Epithelial cell of proximal tubule (primary cell): ENCODE data around the gene GSTP1. TPM values are rescaled to one million over a fixed set of nuclear protein-coding genes. Genes with fewer than 3 reads are reported as not detected.

Experiments
- DNase-seq: peaks from one replicate; pipeline ENCODE4 v3.0.0-alpha.2; 2011; ENCODE audit warnings: low read depth
- H3K4me3 ChIP-seq: 2 replicates; pipeline ENCODE4 v1.5.1; 2011; ENCODE audit warnings: low read depth, mild to moderate bottlenecking, low read length
- total RNA-seq: library from RNA; depleted of rRNA; stranded (reverse); fragments of >200 nt; gene quantifications from 2 replicates; pipeline ENCODE4 v1.2.3, GENCODE V29; 2015
- TF ChIP-seq, protein P1 (sequence below): conservative IDR thresholded peaks from 2 replicates; pipeline ENCODE4 v1.5.1; 2012; ENCODE audit warnings: low read depth, mild to moderate bottlenecking, low read length

The GSTP1 gene
- total RNA-seq, 1 donor from 2014 or later: 3,355 TPM

GRCh38 chr11:67612751-67613150 lies 29.1 kb downstream of the GSTP1 start:
- TF ChIP-seq, protein P1, sequence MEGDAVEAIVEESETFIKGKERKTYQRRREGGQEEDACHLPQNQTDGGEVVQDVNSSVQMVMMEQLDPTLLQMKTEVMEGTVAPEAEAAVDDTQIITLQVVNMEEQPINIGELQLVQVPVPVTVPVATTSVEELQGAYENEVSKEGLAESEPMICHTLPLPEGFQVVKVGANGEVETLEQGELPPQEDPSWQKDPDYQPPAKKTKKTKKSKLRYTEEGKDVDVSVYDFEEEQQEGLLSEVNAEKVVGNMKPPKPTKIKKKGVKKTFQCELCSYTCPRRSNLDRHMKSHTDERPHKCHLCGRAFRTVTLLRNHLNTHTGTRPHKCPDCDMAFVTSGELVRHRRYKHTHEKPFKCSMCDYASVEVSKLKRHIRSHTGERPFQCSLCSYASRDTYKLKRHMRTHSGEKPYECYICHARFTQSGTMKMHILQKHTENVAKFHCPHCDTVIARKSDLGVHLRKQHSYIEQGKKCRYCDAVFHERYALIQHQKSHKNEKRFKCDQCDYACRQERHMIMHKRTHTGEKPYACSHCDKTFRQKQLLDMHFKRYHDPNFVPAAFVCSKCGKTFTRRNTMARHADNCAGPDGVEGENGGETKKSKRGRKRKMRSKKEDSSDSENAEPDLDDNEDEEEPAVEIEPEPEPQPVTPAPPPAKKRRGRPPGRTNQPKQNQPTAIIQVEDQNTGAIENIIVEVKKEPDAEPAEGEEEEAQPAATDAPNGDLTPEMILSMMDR: no peak
- H3K4me3 ChIP-seq: no peak overlapping the region
- no peak for DNase-seq

- no peak overlapping the region for H3K4me3 ChIP-seq
- TF ChIP-seq, protein P1: no peak
- DNase-seq: no peak
Observed at GRCh38 chr11:67613313-67613959, 29.8 kb downstream of the GSTP1 start.

DNA sequence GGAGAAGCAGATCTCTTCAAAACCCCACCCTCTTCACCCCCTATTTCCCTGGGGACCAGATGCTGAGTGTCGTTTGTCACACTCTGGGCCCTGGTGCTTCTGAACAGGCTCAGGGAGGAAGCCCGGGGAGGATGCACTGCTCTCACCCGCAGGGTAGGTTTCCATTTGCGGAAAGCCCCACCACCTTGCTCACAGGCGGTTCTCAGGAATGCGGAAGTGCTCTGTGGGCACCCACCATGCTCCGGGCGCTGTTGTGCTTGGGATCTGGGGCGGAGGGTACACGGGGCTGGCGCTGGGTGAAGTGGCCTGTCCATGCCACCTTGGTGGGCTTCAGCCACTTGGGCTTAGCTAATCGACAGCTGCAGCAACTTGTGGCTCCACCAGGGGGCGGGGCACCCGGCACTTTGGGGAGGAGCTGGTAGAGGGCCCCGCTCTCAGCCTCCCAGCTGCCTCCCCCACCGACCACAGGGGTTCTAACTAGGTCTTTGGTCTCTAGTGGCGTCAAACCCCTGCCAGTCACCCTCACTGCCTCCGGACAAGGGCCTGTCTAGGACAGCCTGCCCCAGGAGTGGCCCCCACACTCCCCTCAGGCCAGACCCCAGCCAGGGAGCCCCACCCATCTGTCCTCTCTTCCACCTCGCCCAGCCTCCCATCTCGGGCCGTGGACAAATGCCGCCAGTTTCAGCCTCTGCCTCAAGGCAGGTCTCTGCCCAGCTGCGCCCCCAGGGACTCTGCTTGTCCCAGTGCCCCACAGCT lies 30.5 kb downstream of the GSTP1 start:
- TF ChIP-seq, protein P1: peak; percentile 68
- no peak for DNase-seq
- H3K4me3 ChIP-seq: peak overlapping the region; percentile 42

DNA sequence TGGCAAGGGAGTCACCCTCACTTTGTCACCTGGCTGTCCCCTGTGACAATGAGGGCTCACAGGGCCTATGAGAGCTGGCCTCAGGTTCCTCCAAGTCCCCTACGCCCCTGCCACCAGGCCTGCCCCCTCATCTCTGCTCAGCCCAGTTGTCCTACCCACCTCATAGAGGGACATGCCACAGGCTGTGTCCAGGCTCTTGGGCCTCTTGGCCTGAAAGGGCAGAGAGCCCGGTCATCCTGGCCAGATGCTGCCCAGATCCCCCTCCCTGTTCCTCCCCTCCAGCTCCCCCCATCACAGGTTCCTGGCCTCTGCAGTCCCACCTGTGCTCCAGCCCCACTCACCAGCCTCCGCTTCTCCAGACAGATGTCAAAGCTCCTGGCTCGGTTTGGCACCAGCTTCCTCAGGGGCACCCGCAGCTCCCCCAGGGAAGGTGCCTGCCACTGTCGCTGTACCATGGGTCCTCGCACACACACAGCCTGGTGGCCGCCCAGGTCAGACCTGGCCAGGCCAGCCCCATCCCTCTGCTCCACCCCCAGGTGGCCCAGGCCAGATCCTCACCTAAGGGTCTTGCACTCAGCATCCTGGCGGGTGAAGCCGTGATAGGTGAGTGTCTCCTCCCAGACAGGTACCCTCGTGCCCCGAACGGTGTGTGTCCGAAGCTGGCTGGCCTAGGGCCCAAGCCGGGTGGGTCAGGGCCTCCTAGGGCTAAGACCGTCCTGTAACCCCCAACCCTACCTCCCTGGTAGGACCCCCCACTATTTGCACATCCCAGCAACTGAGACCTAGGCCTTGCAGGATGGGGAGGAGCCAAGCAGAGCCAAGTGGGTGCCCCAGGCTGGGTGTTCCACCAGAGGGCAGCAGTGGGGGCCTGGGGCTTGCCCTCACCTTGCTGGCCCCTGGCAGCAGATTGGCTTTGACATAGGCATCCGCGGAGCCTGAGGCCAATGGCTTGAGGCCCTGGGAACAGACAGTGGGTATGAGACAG lies 31.4 kb downstream of the GSTP1 start:
- no peak overlapping the region for H3K4me3 ChIP-seq
- no peak for DNase-seq
- TF ChIP-seq, protein P1: peak; percentile 66

GRCh38 chr11:67615728-67616430 lies 32.3 kb downstream of the GSTP1 start:
- no peak for DNase-seq
- no peak overlapping the region for H3K4me3 ChIP-seq
- TF ChIP-seq, protein P1: no peak

GRCh38 chr11:67616431-67617242 lies 33.0 kb downstream of the GSTP1 start:
- no peak for DNase-seq
- TF ChIP-seq, protein P1: no peak
- no peak overlapping the region for H3K4me3 ChIP-seq
